ENCODE results near the gene HOXA11.

- no peak for TF ChIP-seq POLR2A (IDR thresholded peaks at IDR 0.05)
- TF ChIP-seq, protein P1, sequence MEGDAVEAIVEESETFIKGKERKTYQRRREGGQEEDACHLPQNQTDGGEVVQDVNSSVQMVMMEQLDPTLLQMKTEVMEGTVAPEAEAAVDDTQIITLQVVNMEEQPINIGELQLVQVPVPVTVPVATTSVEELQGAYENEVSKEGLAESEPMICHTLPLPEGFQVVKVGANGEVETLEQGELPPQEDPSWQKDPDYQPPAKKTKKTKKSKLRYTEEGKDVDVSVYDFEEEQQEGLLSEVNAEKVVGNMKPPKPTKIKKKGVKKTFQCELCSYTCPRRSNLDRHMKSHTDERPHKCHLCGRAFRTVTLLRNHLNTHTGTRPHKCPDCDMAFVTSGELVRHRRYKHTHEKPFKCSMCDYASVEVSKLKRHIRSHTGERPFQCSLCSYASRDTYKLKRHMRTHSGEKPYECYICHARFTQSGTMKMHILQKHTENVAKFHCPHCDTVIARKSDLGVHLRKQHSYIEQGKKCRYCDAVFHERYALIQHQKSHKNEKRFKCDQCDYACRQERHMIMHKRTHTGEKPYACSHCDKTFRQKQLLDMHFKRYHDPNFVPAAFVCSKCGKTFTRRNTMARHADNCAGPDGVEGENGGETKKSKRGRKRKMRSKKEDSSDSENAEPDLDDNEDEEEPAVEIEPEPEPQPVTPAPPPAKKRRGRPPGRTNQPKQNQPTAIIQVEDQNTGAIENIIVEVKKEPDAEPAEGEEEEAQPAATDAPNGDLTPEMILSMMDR (IDR thresholded peaks at IDR 0.05) = no peak
Measured at GRCh38 chr7:27173956-27174873, 10.8 kb downstream of the HOXA11 start, which contains the start of gene HOXA10.
